Fibroblast of pulmonary artery (primary cell): Measurements from ENCODE around the gene MARCHF10.

Source experiments
- DNase-seq: peaks from one replicate; pipeline ENCODE4 v3.0.0-alpha.2; 2010; ENCODE audit warnings: low read depth
- H3K4me3 ChIP-seq: replicated peaks from 2 replicates; pipeline ENCODE4 v1.5.1; 2011; ENCODE audit warnings: low read depth, mild to moderate bottlenecking, control low read depth, low read length, moderate library complexity
- TF ChIP-seq, protein P1 (sequence below): IDR thresholded peaks from 2 replicates; pipeline ENCODE4 v1.5.1; 2011; ENCODE audit warnings: mild to moderate bottlenecking, control low read depth, low read length, inconsistent platforms; ENCODE audit errors: missing control alignments

MARCHF10 gene

DNA sequence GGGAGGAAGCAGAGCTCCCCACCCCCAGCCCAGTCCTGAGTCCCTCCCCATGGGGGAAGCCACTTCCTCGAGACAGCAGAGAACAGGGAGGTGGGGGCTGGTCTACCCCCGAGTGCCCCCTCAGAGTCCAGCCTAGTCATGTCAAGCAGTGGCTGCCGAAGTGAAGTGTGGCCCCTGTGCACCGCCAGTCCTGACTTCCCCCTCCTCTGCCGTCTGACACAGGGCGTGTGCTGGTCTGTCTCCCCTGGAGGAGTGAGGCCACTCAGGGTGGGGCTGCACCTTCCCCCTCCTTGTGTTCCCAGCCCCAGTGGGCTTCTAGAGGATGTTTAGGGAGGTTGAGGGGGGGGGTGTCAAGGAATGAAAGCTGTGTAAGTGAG, 133.8 kb downstream of the MARCHF10 start:
- no peak for DNase-seq
- TF ChIP-seq, protein P1, sequence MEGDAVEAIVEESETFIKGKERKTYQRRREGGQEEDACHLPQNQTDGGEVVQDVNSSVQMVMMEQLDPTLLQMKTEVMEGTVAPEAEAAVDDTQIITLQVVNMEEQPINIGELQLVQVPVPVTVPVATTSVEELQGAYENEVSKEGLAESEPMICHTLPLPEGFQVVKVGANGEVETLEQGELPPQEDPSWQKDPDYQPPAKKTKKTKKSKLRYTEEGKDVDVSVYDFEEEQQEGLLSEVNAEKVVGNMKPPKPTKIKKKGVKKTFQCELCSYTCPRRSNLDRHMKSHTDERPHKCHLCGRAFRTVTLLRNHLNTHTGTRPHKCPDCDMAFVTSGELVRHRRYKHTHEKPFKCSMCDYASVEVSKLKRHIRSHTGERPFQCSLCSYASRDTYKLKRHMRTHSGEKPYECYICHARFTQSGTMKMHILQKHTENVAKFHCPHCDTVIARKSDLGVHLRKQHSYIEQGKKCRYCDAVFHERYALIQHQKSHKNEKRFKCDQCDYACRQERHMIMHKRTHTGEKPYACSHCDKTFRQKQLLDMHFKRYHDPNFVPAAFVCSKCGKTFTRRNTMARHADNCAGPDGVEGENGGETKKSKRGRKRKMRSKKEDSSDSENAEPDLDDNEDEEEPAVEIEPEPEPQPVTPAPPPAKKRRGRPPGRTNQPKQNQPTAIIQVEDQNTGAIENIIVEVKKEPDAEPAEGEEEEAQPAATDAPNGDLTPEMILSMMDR = no peak
- no peak overlapping the region for H3K4me3 ChIP-seq

DNA sequence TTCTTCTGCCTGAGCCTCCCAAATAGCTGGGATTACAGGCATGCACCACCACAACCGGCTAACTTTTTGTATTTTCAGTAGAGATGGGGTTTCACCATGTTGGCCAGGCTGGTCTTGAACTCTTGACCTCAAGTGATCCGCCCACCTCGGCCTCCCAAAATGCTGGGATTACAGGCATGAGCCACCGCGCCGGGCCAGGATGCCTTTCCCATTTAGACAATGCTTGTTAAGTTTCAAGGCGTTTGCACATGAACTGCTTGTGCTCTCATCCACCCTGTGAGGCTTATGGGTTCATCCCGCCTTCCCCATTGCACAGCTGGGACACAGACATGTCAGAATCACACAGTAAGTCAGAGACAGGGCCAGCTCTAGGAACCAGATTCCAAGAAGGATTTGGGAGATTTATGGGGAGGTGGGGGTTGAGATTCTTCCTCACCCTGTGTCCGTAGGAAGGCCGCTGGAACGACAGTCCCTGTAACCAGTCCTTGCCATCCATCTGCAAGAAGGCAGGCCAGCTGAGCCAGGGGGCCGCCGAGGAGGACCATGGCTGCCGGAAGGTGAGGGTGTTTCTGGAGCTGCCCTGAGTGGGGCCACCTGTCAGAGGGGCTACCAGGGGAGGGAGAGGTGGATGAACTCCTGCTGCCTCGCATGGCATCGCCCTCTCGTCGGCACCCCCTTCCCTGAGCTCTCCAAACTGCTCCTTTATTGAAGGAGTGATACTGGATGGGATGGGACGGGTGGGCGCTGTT, 134.3 kb downstream of the MARCHF10 start:
- TF ChIP-seq, protein P1 = no peak
- H3K4me3 ChIP-seq = no peak overlapping the region
- no peak for DNase-seq

DNA sequence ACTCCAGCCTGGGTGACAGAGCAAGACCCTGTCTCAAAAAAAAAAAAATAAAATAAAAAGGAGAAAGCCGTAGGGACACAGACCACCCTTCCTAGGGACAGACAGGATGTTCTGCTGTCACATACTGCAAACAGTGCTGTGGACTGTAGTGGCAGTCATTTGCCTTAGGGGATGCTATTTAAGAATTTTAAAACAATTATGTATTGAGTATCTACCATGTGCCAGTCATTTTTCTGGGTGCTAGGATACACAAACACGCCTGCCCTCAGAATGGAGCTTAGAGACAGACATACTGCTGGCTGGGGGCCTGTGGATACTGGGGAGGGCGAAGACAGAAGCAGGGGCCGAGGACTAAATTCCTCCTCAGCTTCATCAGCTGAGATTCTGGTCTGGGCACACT, 135.2 kb downstream of the MARCHF10 start:
- TF ChIP-seq, protein P1 = no peak
- H3K4me3 ChIP-seq = no peak overlapping the region
- no peak for DNase-seq

DNA sequence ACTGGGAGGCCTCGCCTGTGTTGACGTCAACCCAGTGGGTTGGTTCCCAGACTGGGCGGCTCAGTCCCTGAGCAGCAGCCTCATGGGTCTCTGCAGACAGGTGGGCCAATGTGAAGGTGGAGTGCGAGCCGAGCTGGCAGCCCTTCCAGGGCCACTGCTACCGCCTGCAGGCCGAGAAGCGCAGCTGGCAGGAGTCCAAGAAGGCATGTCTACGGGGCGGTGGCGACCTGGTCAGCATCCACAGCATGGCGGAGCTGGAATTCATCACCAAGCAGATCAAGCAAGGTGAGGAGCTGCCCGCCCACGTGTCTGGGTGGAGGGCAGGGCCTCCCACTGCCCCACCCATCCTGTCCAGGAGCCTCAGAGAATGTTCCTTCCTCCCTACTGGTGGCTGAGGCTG, 136.6 kb downstream of the MARCHF10 start:
- TF ChIP-seq, protein P1 = no peak
- no peak overlapping the region for H3K4me3 ChIP-seq
- DNase-seq = no peak

DNA sequence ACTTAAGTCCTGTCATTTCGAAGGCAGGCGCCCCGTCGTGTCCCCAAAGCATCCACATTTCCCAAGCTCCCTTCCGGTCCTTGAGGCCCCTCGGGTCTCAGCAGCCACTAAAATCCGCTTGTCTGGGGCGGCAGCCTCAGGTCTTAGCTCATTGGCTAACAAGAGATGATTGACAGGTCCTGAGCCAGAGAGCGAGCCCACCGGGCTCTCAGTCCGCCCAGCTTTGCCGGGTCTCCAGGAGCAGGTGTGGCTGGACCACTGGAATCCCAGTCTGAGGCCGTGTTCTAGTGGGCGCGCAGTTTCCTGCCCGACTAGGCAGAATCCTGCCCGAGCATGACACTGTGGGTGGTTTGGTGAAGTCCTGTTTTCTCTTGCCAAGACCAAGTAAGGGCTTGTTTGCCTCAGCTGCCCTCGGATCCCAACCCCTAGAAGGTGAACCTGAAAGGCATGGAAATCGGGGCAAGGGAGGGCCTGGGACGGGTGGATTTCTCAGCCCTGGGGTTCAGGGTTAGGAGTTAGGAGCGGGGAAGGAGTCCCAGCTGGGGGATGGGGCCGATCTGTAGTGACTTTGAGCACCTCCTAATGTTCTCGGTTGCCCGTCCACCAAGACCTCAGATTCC, 137.8 kb downstream of the MARCHF10 start:
- DNase-seq = no peak
- H3K4me3 ChIP-seq = no peak overlapping the region
- TF ChIP-seq, protein P1 = no peak

DNA sequence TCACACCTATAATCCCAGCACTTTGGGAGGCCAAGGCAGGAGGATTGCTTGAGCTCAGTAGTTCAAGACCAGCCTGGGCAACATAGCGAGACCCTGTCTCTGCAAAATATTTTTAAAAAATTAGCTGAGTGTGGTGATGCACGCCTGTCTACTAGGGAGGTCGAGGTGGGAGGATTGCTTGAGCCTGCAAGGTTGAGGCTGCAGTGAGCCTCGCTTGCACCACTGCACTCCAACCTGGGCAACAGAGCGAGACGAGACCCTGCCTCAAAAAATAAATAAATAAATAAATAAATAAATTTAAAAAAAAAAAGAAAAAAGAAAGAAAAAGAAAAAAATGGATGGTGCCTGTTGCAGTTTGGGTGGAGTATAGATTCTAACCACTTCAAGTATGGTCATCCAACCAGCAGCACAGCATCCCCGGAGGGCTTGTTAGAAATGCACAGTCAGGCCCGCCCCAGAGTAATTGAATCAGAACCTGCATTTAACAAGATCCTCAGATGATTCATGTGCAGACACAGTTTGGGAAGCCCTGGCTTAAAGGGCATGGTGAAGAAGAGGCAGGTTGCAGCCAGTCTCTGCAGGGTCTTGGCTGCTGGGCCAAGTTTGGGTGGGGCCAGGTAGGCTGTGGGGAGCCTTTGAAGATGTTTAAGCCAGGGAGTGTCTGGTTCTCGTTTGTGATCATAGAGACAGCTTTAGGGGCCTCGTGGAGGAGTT, 139.9 kb downstream of the MARCHF10 start:
- TF ChIP-seq, protein P1 = no peak
- H3K4me3 ChIP-seq = no peak overlapping the region
- DNase-seq = no peak
